K562 (cell line): Measurements from ENCODE around the gene SHLD1. TPM values are rescaled to one million over a fixed set of nuclear protein-coding genes. Genes with fewer than 3 reads are reported as not detected.

Experiments used
- BCLAF1 ChIP-seq, 2 experiments: fragments of 450-650 bp in 1 of 2; IDR thresholded peaks; 2 replicates each; pipeline ENCODE4 v1.6.1; 2011 to 2017; ENCODE audit warnings: low read depth in 2 of 2, antibody characterized with exemption in 1 of 2, borderline replicate concordance in 1 of 2, low read length in 1 of 2, mild to moderate bottlenecking in 1 of 2, mixed read lengths in 1 of 2; ENCODE audit not compliant: control insufficient read depth in 1 of 2
- CC2D1A ChIP-seq: fragments of 450-650 bp; IDR thresholded peaks from 2 replicates; pipeline ENCODE4 v1.6.1; 2017; ENCODE audit warnings: mild to moderate bottlenecking
- HNRNPK ChIP-seq: fragments of 200-400 bp; formaldehyde crosslinking; IDR thresholded peaks from one replicate; pipeline ENCODE4 v1.6.1; 2018; ENCODE audit warnings: mild to moderate bottlenecking, low read depth, low read length; ENCODE audit not compliant: poor library complexity, severe bottlenecking
- NFYB ChIP-seq: IDR thresholded peaks from 2 replicates; pipeline ENCODE4 v1.6.1; 2011; ENCODE audit warnings: mild to moderate bottlenecking, moderate library complexity; ENCODE audit not compliant: insufficient read length; ENCODE audit errors: extremely low read depth
- PYGO2 ChIP-seq: fragments of 450-650 bp; IDR thresholded peaks from 2 replicates; pipeline ENCODE4 v1.6.1; 2016; ENCODE audit warnings: mild to moderate bottlenecking, missing genetic modification characterization, moderate library complexity, missing compliant biosample characterization
- SMC3 ChIP-seq: conservative IDR thresholded peaks from 2 replicates; pipeline ENCODE4 v1.6.1; 2011; ENCODE audit warnings: low read depth, low read length, improper control_type of control experiment; ENCODE audit not compliant: insufficient read depth
- TCF3 ChIP-seq: sonication (generic); formaldehyde crosslinking; IDR thresholded peaks from 2 replicates; pipeline ENCODE4 v1.4.0; 2020; ENCODE audit warnings: mild to moderate bottlenecking, missing genetic modification reagents
- U2AF1 ChIP-seq: fragments of 200-400 bp; formaldehyde crosslinking; optimal IDR thresholded peaks from 2 replicates; pipeline ENCODE3; 2017; ENCODE audit warnings: mild to moderate bottlenecking, low read depth, low read length, moderate library complexity
- ZNF318 ChIP-seq, 2 experiments: fragments of 450-650 bp; IDR thresholded peaks; 2 replicates each; pipeline ENCODE4 v1.6.1; 2016; ENCODE audit warnings: mild to moderate bottlenecking in 2 of 2, borderline replicate concordance in 1 of 2, low read depth in 1 of 2, moderate library complexity in 1 of 2
- polyA plus RNA-seq, 8 experiments: library from polyadenylated mRNA; depleted of rRNA in 4 of 8; stranded (reverse) in 5 of 8; unstranded in 3 of 8; fragments of >200 nt; fragmentation: Nextera tagmentation in 2 of 8; fragmentation: Illumina TruSeq in 1 of 8; extraction: Ambion mirVana in 2 of 8; extraction: Trizol in 1 of 8; gene quantifications; 2 replicates each; pipeline versions ENCODE4 v1.2.1 to v1.2.3, GENCODE V29; 2011 to 2014; ENCODE audit warnings: inconsistent platforms in 1 of 8, missing spikeins in 1 of 8
- total RNA-seq, 7 experiments: library from RNA; depleted of rRNA in 6 of 7; stranded (reverse); fragments of >200 nt in 6 of 7; fragmentation: Illumina TruSeq in 2 of 7; extraction: Trizol in 2 of 7; gene quantifications; 2 replicates each; pipeline versions ENCODE4 v1.2.1 to v1.2.3, GENCODE V29; 2011 to 2021; ENCODE audit warnings: low replicate concordance in 1 of 7
- TF ChIP-seq, protein P1 (sequence below): fragments of 450-650 bp; formaldehyde crosslinking; IDR thresholded peaks from 2 replicates; pipeline ENCODE4 v1.4.0; 2020; ENCODE audit warnings: mild to moderate bottlenecking
- TF ChIP-seq, protein P2 (sequence below): sonication (generic); formaldehyde crosslinking; IDR thresholded peaks from 2 replicates; pipeline ENCODE4 v1.8.1; 2022; ENCODE audit warnings: missing genetic modification reagents

The SHLD1 gene
- total and polyA plus RNA-seq, 9 of the 15 experiments (the other 6 are each of a cell fraction or from before 2014, with no cell fraction given), result 3.7 to 21.6 (median 8.2) TPM

GRCh38 chr20:5788385-5788895, 38.2 kb downstream of the SHLD1 start (continued):
- no peak for TF ChIP-seq BCLAF1 (IDR thresholded peaks at IDR 0.05; ENCODE audit: borderline replicate concordance in 1 of 2, control insufficient read depth in 1 of 2, low read depth in 2 of 2, low read length in 1 of 2)
- TF ChIP-seq SMC3, result peak; percentile 91
- TF ChIP-seq U2AF1, result no peak
- no peak for TF ChIP-seq TCF3 (CRISPR knock-in tag)
- peak; percentile 57; the same call in 1 of the 2 replicates for TF ChIP-seq CC2D1A
- TF ChIP-seq PYGO2, result no peak
- TF ChIP-seq, protein P1, sequence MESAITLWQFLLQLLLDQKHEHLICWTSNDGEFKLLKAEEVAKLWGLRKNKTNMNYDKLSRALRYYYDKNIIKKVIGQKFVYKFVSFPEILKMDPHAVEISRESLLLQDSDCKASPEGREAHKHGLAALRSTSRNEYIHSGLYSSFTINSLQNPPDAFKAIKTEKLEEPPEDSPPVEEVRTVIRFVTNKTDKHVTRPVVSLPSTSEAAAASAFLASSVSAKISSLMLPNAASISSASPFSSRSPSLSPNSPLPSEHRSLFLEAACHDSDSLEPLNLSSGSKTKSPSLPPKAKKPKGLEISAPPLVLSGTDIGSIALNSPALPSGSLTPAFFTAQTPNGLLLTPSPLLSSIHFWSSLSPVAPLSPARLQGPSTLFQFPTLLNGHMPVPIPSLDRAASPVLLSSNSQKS (CRISPR knock-in tag), result no peak
- TF ChIP-seq HNRNPK, result no peak
- TF ChIP-seq ZNF318 (IDR thresholded peaks at IDR 0.05; ENCODE audit: borderline replicate concordance in 1 of 2, low read depth in 1 of 2), result no peak
- TF ChIP-seq NFYB, result no peak
- TF ChIP-seq, protein P2, sequence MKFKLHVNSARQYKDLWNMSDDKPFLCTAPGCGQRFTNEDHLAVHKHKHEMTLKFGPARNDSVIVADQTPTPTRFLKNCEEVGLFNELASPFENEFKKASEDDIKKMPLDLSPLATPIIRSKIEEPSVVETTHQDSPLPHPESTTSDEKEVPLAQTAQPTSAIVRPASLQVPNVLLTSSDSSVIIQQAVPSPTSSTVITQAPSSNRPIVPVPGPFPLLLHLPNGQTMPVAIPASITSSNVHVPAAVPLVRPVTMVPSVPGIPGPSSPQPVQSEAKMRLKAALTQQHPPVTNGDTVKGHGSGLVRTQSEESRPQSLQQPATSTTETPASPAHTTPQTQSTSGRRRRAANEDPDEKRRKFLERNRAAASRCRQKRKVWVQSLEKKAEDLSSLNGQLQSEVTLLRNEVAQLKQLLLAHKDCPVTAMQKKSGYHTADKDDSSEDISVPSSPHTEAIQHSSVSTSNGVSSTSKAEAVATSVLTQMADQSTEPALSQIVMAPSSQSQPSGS, result no peak
